GM12891 (cell line): ENCODE measurements around the gene TMEM39A.

Experiments used
- POLR2A ChIP-seq: IDR thresholded peaks from 2 replicates; pipeline ENCODE4 v1.6.1; 2011; ENCODE audit warnings: low read depth, low read length, control low read depth
- POLR2AphosphoS5 ChIP-seq: IDR thresholded peaks from 2 replicates; pipeline ENCODE4 v1.6.1; 2011; ENCODE audit warnings: low read depth, low read length, control low read depth
- SPI1 ChIP-seq: IDR thresholded peaks from 2 replicates; pipeline ENCODE4 v1.6.1; 2011; ENCODE audit warnings: low read depth, low read length, control low read depth
- TAF1 ChIP-seq: IDR thresholded peaks from 2 replicates; pipeline ENCODE4 v1.6.1; 2011; ENCODE audit warnings: low read depth, low read length, control low read depth

DNA sequence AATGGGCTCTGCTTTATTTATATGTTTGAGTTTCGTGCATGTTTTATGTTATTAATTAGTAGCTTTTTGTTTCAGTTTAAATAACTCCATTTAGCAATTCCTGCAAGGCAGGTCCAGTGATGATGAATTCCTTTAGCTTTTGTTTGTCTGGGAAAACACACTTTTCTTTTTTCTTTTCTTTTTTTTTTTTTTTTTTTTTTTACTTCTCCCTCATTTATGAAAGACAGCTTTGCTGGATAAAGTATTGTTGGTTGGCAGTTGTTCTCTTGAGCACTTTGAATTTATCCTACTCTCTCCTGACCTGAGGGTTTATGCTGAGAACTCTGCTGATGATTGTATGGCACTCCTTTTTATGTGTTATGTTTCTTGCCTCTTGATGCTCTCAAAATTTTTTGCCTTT is 35.7 kb downstream of the TMEM39A start:
- TF ChIP-seq POLR2A: no peak
- no peak for TF ChIP-seq POLR2AphosphoS5
- TF ChIP-seq SPI1: no peak
- no peak for TF ChIP-seq TAF1
